ENCODE results near the gene NKX2-3. TPM values are rescaled to one million over a fixed set of nuclear protein-coding genes. Genes with fewer than 3 reads are reported as not detected.
A peak's percentile ranks its signal among the peaks of the same experiment; 100 is the strongest.

Gene NKX2-3
- total RNA-seq, 2 donors from 2014 or later, result not detected

- no peak for DNase-seq (ENCODE audit: low spot score)
- no peaks in the 10 kb centered on the region for H3K9me3 ChIP-seq
These were observed 35.3 kb upstream of the NKX2-3 start for GRCh38 chr10:99497343-99498025.

GRCh38 chr10:99506416-99506815, 26.3 kb upstream of the NKX2-3 start:
- TF ChIP-seq POLR2AphosphoS5 (IDR thresholded peaks at IDR 0.05), result no peak
- no peak for TF ChIP-seq CTCF (IDR thresholded peaks at IDR 0.05)
- TF ChIP-seq POLR2A (IDR thresholded peaks at IDR 0.05), result no peak
- WGBS, result 97% methylated on average over 1 of the region's 1 CpG
- H3K27me3 ChIP-seq (replicated peaks; ENCODE audit: insufficient read depth), result no peaks in the 10 kb centered on the region

More at GRCh38 chr10:99497343-99498025, 35.3 kb upstream of the NKX2-3 start:
- 62% methylated on average over 6 of the region's 6 CpGs for WGBS
- no peaks in the 10 kb centered on the region for H3K27me3 ChIP-seq (replicated peaks; ENCODE audit: insufficient read depth)
- H3K36me3 ChIP-seq, result no peaks in the 10 kb centered on the region
- H3K4me3 ChIP-seq, result no peak overlapping the region
- H3K27ac ChIP-seq, result no peak overlapping the region
- H3K4me1 ChIP-seq (replicated peaks), result no peaks in the 10 kb centered on the region
- no peak for TF ChIP-seq POLR2A (IDR thresholded peaks at IDR 0.05)
- no peak for TF ChIP-seq CTCF (IDR thresholded peaks at IDR 0.05)
- TF ChIP-seq POLR2AphosphoS5 (IDR thresholded peaks at IDR 0.05), result no peak
- intact Hi-C loops (cut with DNase I), result no loop called here

GRCh38 chr10:99507265-99507664, 25.5 kb upstream of the NKX2-3 start:
- no peak for TF ChIP-seq POLR2A (IDR thresholded peaks at IDR 0.05)
- no peak for TF ChIP-seq CTCF (IDR thresholded peaks at IDR 0.05)
- TF ChIP-seq POLR2AphosphoS5 (IDR thresholded peaks at IDR 0.05), result no peak
- Histone ChIP-seq H3K4me3 (no peak overlapping the region), H3K36me3 (no peaks in the 10 kb centered on the region), H3K4me1 (replicated peaks) (no peaks in the 10 kb centered on the region), H3K9me3 (no peaks in the 10 kb centered on the region), H3K27ac (no peak overlapping the region), H3K27me3 (replicated peaks; ENCODE audit: insufficient read depth) (no peaks in the 10 kb centered on the region)
- intact Hi-C loops (cut with DNase I), result no loop called here
- no peak for DNase-seq (ENCODE audit: low spot score)

More at GRCh38 chr10:99506416-99506815, 26.3 kb upstream of the NKX2-3 start:
- intact Hi-C loops (cut with DNase I), result no loop called here
- no peak overlapping the region for H3K27ac ChIP-seq
- H3K4me3 ChIP-seq, result no peak overlapping the region
- H3K4me1 ChIP-seq (replicated peaks), result no peaks in the 10 kb centered on the region
- H3K9me3 ChIP-seq, result no peaks in the 10 kb centered on the region
- no peak for DNase-seq (ENCODE audit: low spot score)
- H3K36me3 ChIP-seq, result no peaks in the 10 kb centered on the region

GRCh38 chr10:99513061-99513460, 19.7 kb upstream of the NKX2-3 start:
- no peaks in the 10 kb centered on the region for H3K4me1 ChIP-seq (replicated peaks)
- DNase-seq (ENCODE audit: low spot score), result no peak
- intact Hi-C loops (cut with DNase I), result no loop called here
- TF ChIP-seq POLR2AphosphoS5 (IDR thresholded peaks at IDR 0.05) (peak; percentile 57), POLR2A (IDR thresholded peaks at IDR 0.05) (no peak), CTCF (IDR thresholded peaks at IDR 0.05) (no peak)
- H3K9me3 ChIP-seq, result no peaks in the 10 kb centered on the region
- no peak overlapping the region for H3K4me3 ChIP-seq
- H3K36me3 ChIP-seq, result no peaks in the 10 kb centered on the region
- H3K27me3 ChIP-seq (replicated peaks; ENCODE audit: insufficient read depth), result no peaks in the 10 kb centered on the region
- peak overlapping the region in 1 of 2 donors; percentile 43 for H3K27ac ChIP-seq

GRCh38 chr10:99519690-99520039, 13.1 kb upstream of the NKX2-3 start:
- WGBS, result 13% methylated on average over 7 of the region's 7 CpGs
- no peak for DNase-seq (ENCODE audit: low spot score)
- Histone ChIP-seq H3K27ac (no peak overlapping the region), H3K9me3 (no peaks in the 10 kb centered on the region), H3K4me3 (no peak overlapping the region), H3K27me3 (replicated peaks; ENCODE audit: insufficient read depth) (peaks cover 49% of the 10 kb centered on the region), H3K4me1 (replicated peaks) (no peaks in the 10 kb centered on the region), H3K36me3 (no peaks in the 10 kb centered on the region)
- intact Hi-C loops (cut with DNase I), result no loop called here
- TF ChIP-seq POLR2AphosphoS5 (IDR thresholded peaks at IDR 0.05) (no peak), CTCF (IDR thresholded peaks at IDR 0.05) (no peak), POLR2A (IDR thresholded peaks at IDR 0.05) (no peak)

Data from prostate gland (tissue), 2 donors.